Measurements from ENCODE around the gene GFAP.

GRCh38 chr17:44960691-44961090, 45.4 kb upstream of the GFAP start:
- TF ChIP-seq POLR2A (IDR thresholded peaks at IDR 0.05) (no peak), CTCF (IDR thresholded peaks at IDR 0.05) (no peak)
